GM12874 (cell line): Measurements from ENCODE around the gene TMEM243.

Experiments used
- CTCF ChIP-seq: IDR thresholded peaks from 2 replicates; pipeline ENCODE4 v1.5.1; 2011; ENCODE audit warnings: low read depth, mild to moderate bottlenecking, control low read depth, low read length, moderate library complexity; ENCODE audit not compliant: insufficient read depth

The TMEM243 gene

GRCh38 chr7:87147500-87147899 lies 72.0 kb downstream of the TMEM243 start:
- no peak for TF ChIP-seq CTCF

- TF ChIP-seq CTCF = no peak
Measured at GRCh38 chr7:87146740-87147386, 72.7 kb downstream of the TMEM243 start.
